OCI-LY1 (cell line): Measurements from ENCODE around the gene MUC2.

ENCODE experiments used
- EZH2 ChIP-seq: fragments of 200-600 bp; sonication (generic), shearing (Covaris generic); IDR thresholded peaks from 2 replicates; pipeline ENCODE4 v1.8.0; 2017; ENCODE audit warnings: borderline replicate concordance, mixed run types, mild to moderate bottlenecking, antibody characterized with exemption, low read length, moderate library complexity, mixed read lengths
- TF ChIP-seq, protein P1 (sequence below): fragments of 200-600 bp; sonication (generic), shearing (Covaris generic); IDR thresholded peaks from 2 replicates; pipeline ENCODE4 v1.5.1; 2017; ENCODE audit warnings: mild to moderate bottlenecking, antibody characterized with exemption, low read length, moderate library complexity, mixed read lengths

DNA sequence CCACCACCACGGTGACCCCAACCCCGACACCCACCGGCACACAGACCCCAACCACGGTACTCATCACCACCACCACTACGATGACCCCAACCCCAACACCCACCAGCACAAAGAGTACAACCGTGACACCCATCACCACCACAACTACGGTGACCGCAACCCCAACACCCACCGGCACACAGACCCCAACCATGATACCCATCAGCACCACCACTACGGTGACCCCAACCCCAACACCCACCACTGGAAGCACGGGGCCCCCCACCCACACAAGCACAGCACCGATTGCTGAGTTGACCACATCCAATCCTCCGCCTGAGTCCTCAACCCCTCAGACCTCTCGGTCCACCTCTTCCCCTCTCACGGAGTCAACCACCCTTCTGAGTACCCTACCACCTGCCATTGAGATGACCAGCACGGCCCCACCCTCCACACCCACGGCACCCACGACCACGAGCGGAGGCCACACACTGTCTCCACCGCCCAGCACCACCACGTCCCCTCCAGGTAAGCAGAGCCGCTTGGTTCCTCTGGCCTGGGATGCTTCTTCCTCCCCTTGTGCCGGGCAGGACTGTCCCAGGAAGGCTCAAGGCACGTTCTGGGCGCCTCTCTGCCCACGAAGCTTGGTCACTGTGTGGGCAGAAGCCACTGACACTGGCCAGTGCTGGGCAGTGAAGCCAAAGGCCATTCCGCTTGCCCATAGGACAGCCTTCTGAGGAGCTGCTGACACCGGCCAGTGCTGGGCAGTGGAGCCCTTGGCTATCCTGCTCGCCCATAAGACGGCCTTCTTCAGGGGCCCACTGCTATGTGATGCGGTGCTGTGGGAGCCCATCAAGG is 25.1 kb downstream of the MUC2 start:
- TF ChIP-seq, protein P1, sequence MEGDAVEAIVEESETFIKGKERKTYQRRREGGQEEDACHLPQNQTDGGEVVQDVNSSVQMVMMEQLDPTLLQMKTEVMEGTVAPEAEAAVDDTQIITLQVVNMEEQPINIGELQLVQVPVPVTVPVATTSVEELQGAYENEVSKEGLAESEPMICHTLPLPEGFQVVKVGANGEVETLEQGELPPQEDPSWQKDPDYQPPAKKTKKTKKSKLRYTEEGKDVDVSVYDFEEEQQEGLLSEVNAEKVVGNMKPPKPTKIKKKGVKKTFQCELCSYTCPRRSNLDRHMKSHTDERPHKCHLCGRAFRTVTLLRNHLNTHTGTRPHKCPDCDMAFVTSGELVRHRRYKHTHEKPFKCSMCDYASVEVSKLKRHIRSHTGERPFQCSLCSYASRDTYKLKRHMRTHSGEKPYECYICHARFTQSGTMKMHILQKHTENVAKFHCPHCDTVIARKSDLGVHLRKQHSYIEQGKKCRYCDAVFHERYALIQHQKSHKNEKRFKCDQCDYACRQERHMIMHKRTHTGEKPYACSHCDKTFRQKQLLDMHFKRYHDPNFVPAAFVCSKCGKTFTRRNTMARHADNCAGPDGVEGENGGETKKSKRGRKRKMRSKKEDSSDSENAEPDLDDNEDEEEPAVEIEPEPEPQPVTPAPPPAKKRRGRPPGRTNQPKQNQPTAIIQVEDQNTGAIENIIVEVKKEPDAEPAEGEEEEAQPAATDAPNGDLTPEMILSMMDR, result no peak
- no peak for TF ChIP-seq EZH2
